ENCODE measurements around the gene LAMA2.

LAMA2 gene

GRCh38 chr6:128882991-128883611 lies at the start of gene LAMA2:
LAMA2 (plus strand) TSS chr6:128883138; CDS start chr6:128883246, 108 bp downstream.
- no peak for DNase-seq (ENCODE audit: low spot score)
- in situ Hi-C loops (cut with MboI; ENCODE audit: low sequenced_read_pairs, unreplicated experiment) = no loop called here
- no peak for TF ChIP-seq CTCF (IDR thresholded peaks at IDR 0.05; ENCODE audit: borderline replicate concordance, control extremely low read depth, extremely low read depth, insufficient read depth, missing control alignments)

DNA sequence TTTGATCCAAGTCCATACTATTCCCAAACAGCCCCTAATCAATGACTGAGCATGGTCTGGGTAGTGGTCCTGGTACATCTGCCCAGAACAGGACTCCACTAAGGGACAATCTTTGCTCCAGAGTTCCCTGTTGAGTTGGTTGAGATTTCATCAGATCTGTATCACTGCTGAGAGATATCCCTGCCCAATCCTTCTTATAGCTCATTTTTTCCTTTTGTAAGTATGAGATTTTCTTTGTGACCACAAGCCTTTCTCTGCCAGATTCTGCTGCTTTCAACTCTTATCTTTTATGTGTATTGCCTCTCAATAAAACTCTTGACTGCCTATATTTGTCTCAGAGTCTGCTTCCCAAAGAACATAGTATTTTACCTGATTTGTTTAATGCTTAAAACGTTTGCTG lies 46.2 kb upstream of the LAMA2 start:
- no peak for DNase-seq (ENCODE audit: low spot score)
- in situ Hi-C loops (cut with MboI; ENCODE audit: low sequenced_read_pairs, unreplicated experiment) = no loop called here
- TF ChIP-seq CTCF (IDR thresholded peaks at IDR 0.05; ENCODE audit: borderline replicate concordance, control extremely low read depth, extremely low read depth, insufficient read depth, missing control alignments) = no peak

GRCh38 chr6:128841518-128841917 lies 41.4 kb upstream of the LAMA2 start:
- no peak for TF ChIP-seq CTCF (IDR thresholded peaks at IDR 0.05; ENCODE audit: borderline replicate concordance, control extremely low read depth, extremely low read depth, insufficient read depth, missing control alignments)
- in situ Hi-C loops (cut with MboI; ENCODE audit: low sequenced_read_pairs, unreplicated experiment) = no loop called here
- DNase-seq (ENCODE audit: low spot score) = no peak

DNA sequence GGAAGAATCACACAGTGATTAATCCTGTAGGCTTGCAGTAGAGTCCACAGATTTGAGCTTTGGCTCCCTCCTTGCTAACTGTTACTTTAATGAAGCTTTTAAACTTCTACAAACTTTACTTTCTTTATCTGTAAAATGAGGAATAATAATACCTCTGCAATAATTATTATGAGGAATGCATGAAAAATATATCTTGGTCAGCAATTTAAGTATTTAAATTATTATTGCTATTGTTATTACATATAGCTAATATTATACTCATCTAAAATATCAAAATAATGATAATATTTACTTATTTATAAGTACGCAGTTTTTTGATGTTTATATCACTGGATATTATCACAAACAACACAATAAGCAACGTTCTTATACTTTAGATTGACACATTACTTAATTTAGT lies 38.3 kb upstream of the LAMA2 start:
- no peak for DNase-seq (ENCODE audit: low spot score)
- in situ Hi-C loops (cut with MboI; ENCODE audit: low sequenced_read_pairs, unreplicated experiment) = no loop called here
- no peak for TF ChIP-seq CTCF (IDR thresholded peaks at IDR 0.05; ENCODE audit: borderline replicate concordance, control extremely low read depth, extremely low read depth, insufficient read depth, missing control alignments)

DNA sequence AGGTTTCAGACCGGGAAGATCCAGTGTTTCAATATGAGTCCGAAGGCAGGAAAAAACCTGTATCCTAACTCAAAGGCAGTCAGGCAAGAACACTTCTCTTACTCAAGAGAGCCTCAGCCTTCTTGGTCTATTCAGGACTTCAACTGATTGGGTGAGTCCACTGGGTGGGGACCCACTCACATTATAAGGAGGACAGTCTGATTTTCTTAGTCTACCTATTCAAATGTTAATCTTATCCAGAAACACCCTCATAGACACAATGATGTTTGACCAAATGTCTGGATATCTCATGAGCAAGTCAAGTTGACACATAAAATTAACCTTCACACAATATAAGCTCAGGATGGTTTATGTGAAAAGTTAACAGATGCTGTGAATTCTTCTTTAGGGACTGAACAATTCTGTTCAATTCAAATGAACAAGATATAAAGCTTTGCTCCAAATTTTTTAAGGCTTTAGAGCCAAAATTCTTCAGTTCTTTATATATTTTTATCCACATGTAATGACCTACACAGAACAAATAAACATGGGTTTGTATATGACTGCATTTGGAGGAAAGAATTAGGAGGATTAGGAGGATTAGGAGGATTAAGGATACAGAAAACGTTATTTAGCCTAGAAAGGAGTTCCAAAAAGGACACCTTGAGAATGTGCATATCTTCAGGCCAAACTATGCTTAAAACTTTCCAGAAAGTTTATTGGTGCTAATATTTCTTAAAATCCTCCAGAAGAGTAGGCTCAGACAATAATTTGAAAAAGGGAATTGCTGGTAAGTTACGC lies 35.3 kb upstream of the LAMA2 start:
- no peak for DNase-seq (ENCODE audit: low spot score)
- TF ChIP-seq CTCF (IDR thresholded peaks at IDR 0.05; ENCODE audit: borderline replicate concordance, control extremely low read depth, extremely low read depth, insufficient read depth, missing control alignments) = no peak
- in situ Hi-C loops (cut with MboI; ENCODE audit: low sequenced_read_pairs, unreplicated experiment) = no loop called here

DNA sequence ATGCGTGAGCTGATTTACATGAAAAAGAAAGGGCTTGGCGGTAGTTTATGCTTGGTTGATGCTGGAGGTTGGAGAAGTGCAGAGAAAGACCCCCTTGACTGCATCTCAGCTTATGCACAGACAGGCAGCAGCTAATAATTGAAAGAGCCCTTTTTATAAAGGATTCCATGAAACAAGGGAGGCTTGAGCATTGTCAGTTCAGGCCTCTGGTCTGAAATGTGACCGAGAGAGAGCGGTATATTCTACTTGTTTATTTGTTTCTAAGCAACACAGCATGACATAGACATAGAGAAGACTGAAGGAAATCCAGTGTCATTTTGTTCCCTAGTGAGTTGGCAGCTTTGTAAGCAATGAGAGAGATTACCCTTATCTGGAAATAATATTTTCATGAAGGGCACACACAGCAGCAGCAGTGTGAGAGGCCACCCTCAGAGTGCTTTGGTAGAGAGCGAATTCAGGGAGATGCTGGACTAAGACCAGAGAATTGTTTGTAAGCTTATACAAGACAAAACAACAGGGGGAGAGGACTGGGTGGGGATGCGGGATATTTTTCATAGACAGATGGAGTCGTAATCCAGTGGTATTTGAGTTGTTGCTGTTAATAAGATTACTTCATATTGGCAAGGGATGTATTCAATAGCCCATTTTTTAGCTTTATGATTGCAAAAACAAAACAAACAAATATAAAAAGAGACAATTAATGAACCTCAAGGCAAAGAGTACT lies 34.6 kb upstream of the LAMA2 start:
- TF ChIP-seq CTCF (IDR thresholded peaks at IDR 0.05; ENCODE audit: borderline replicate concordance, control extremely low read depth, extremely low read depth, insufficient read depth, missing control alignments) = no peak
- no peak for DNase-seq (ENCODE audit: low spot score)
- in situ Hi-C loops (cut with MboI; ENCODE audit: low sequenced_read_pairs, unreplicated experiment) = no loop called here

Measured in GM13976 (cell line).